ENCODE data around the gene ETV3. TPM values are rescaled to one million over a fixed set of nuclear protein-coding genes. Genes with fewer than 3 reads are reported as not detected.

ETV3 gene
- total RNA-seq, 1 donor: 17.0 TPM

GRCh38 chr1:157110686-157111085 lies 27.5 kb downstream of the ETV3 start:
- TF ChIP-seq, protein P1, sequence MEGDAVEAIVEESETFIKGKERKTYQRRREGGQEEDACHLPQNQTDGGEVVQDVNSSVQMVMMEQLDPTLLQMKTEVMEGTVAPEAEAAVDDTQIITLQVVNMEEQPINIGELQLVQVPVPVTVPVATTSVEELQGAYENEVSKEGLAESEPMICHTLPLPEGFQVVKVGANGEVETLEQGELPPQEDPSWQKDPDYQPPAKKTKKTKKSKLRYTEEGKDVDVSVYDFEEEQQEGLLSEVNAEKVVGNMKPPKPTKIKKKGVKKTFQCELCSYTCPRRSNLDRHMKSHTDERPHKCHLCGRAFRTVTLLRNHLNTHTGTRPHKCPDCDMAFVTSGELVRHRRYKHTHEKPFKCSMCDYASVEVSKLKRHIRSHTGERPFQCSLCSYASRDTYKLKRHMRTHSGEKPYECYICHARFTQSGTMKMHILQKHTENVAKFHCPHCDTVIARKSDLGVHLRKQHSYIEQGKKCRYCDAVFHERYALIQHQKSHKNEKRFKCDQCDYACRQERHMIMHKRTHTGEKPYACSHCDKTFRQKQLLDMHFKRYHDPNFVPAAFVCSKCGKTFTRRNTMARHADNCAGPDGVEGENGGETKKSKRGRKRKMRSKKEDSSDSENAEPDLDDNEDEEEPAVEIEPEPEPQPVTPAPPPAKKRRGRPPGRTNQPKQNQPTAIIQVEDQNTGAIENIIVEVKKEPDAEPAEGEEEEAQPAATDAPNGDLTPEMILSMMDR (IDR thresholded peaks at IDR 0.05; ENCODE audit: insufficient read depth, low read length): no peak
- DNase-seq (ENCODE audit: low read depth): no peak
- no peak overlapping the region for H3K4me3 ChIP-seq (ENCODE audit: low read depth, low read length)

DNA sequence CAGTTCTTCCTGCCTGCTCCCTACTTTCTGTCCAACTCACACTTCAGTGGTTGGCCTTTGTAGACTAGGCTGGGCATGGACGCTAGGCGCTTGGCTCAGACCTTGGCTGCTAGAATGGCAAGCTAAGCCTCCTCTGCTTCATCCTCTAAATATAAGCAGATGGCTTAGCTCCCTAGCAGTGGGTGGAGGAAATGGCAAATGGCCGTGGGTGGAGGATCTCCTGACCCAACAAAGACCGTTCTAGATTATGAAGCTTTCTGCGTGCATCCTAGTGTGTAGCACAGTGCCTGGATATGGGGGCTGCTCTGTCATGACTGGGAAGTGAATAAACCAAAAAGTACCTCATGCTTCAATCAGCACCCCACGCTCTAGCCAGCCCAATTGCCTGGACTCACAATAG lies 28.2 kb downstream of the ETV3 start:
- DNase-seq (ENCODE audit: low read depth): no peak
- H3K4me3 ChIP-seq (ENCODE audit: low read depth, low read length): no peak overlapping the region
- TF ChIP-seq, protein P1 (IDR thresholded peaks at IDR 0.05; ENCODE audit: insufficient read depth, low read length): no peak

- TF ChIP-seq, protein P1 (IDR thresholded peaks at IDR 0.05; ENCODE audit: insufficient read depth, low read length): no peak
- no peak for DNase-seq (ENCODE audit: low read depth)
- H3K4me3 ChIP-seq (ENCODE audit: low read depth, low read length): no peak overlapping the region
These were observed 29.7 kb downstream of the ETV3 start for GRCh38 chr1:157108448-157108847.

GRCh38 chr1:157107702-157108101 lies 30.5 kb downstream of the ETV3 start:
- DNase-seq (ENCODE audit: low read depth): no peak
- TF ChIP-seq, protein P1 (IDR thresholded peaks at IDR 0.05; ENCODE audit: insufficient read depth, low read length): no peak
- no peak overlapping the region for H3K4me3 ChIP-seq (ENCODE audit: low read depth, low read length)

DNA sequence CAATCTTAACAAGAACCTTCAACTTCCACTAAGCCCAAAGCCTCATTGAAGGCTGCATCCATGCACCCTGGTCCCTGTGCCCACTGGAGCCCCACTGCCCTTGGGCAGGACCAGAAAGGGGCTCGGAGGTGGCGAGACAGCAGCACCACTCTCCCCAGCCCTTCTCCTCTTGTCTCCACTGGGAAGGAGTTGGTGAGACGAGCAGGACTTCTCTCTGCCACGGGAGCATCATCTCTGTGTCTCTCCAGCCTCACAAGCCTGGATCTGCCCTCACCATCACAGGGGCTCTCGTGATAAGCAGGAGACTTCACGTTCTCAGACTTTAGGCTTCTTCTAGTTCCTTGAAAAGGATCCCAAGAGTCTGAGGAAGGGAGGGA lies 31.4 kb downstream of the ETV3 start:
- DNase-seq (ENCODE audit: low read depth): no peak
- no peak overlapping the region for H3K4me3 ChIP-seq (ENCODE audit: low read depth, low read length)
- TF ChIP-seq, protein P1 (IDR thresholded peaks at IDR 0.05; ENCODE audit: insufficient read depth, low read length): no peak

- H3K4me3 ChIP-seq (ENCODE audit: low read depth, low read length): no peak overlapping the region
- DNase-seq (ENCODE audit: low read depth): peak; percentile 74
- TF ChIP-seq, protein P1 (IDR thresholded peaks at IDR 0.05; ENCODE audit: insufficient read depth, low read length): no peak
These were observed 32.0 kb downstream of the ETV3 start for GRCh38 chr1:157105988-157106812.
